OCI-LY3 (cell line): ENCODE results near the gene MUL1.

Experiments
- H2AFZ ChIP-seq: fragments of 200-600, 300-600 bp; shearing (Covaris generic); 2 replicates; pipeline ENCODE4 v1.6.0; 2014; ENCODE audit warnings: antibody characterized with exemption, low read depth, low read length
- H3K27ac ChIP-seq: fragments of 200-600, 300-600 bp; sonication (generic); 2 replicates; pipeline ENCODE4 v1.5.1; 2014; ENCODE audit warnings: mild to moderate bottlenecking, low read length, moderate library complexity, mixed read lengths
- H3K27me3 ChIP-seq: fragments of 200-600, 300-600 bp; sonication (generic); 2 replicates; pipeline ENCODE4 v1.6.1; 2014; ENCODE audit warnings: low read depth, low read length, mixed read lengths
- H3K36me3 ChIP-seq: fragments of 200-600, 300-600 bp; sonication (generic); replicated peaks from 2 replicates; pipeline ENCODE3; 2014; ENCODE audit warnings: low read depth, low read length, mixed read lengths
- H3K4me1 ChIP-seq: fragments of 300-600, 200-600 bp; sonication (generic); 2 replicates; pipeline ENCODE4 v1.6.1; 2014; ENCODE audit warnings: low read length, mixed read lengths
- H3K4me2 ChIP-seq: fragments of 200-600, 300-600 bp; sonication (generic); 2 replicates; pipeline ENCODE4 v1.6.1; 2014; ENCODE audit warnings: low read length, mixed read lengths
- H3K4me3 ChIP-seq: fragments of 300-600, 200-600 bp; sonication (generic); 2 replicates; pipeline ENCODE4 v1.5.1; 2014; ENCODE audit warnings: antibody characterized with exemption, mild to moderate bottlenecking, low read length, moderate library complexity
- H3K79me2 ChIP-seq: fragments of 300-600, 200-600 bp; shearing (Covaris generic); 2 replicates; pipeline ENCODE4 v1.6.1; 2014; ENCODE audit warnings: mild to moderate bottlenecking, low read length, mixed read lengths
- H3K9ac ChIP-seq: fragments of 300-600, 200-600 bp; shearing (Covaris generic); 2 replicates; pipeline ENCODE4 v1.6.0; 2014; ENCODE audit warnings: mild to moderate bottlenecking, low read length, moderate library complexity
- H3K9me3 ChIP-seq: fragments of 200-600, 300-600 bp; shearing (Covaris generic); 2 replicates; pipeline ENCODE4 v1.6.1; 2014; ENCODE audit warnings: low read length, mixed read lengths; ENCODE audit not compliant: insufficient read depth
- H4K20me1 ChIP-seq: fragments of 200-600, 300-600 bp; sonication (generic); 2 replicates; pipeline ENCODE4 v1.6.1; 2016; ENCODE audit warnings: low read length, mixed read lengths; ENCODE audit not compliant: insufficient read depth
- CTCF ChIP-seq: fragments of 200-600, 300-600 bp; sonication (generic); IDR thresholded peaks from 2 replicates; pipeline ENCODE4 v1.5.1; 2014; ENCODE audit warnings: antibody characterized with exemption, low read length, low read depth
- EZH2phosphoT487 ChIP-seq: fragments of 200-600 bp; shearing (Covaris generic); IDR thresholded peaks from 2 replicates; pipeline ENCODE4 v1.6.1; 2018; ENCODE audit warnings: antibody characterized with exemption, mixed run types, low read depth

Gene MUL1

DNA sequence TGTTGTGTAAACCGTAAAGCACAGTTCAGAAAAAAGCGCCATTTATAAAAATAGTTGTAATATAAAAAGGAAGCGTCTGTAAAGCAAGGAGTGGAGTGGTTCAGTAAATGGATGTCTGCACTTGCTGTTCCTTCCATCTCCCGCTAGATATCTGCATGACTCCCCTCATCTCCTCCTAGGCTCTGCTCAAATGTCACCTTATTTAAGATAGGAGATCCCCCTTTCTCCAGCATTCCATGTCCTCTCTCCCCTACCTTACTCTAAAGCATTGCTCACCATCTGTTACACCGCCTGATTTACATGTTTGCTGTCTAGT is 745 bp downstream of the MUL1 start:
- H3K36me3 ChIP-seq: no peaks in the 10 kb centered on the region
- no peak overlapping the region for H3K27ac ChIP-seq
- H3K9ac ChIP-seq: peak overlapping the region; percentile 75
- no peaks in the 10 kb centered on the region for H4K20me1 ChIP-seq
- H3K4me3 ChIP-seq: peak overlapping the region; percentile 94
- peak overlapping the region; percentile 95 for H3K4me2 ChIP-seq
- peaks cover 14% of the 10 kb centered on the region for H3K4me1 ChIP-seq
- peaks cover 24% of the 10 kb centered on the region for H3K79me2 ChIP-seq
- no peak overlapping the region for H2AFZ ChIP-seq
- TF ChIP-seq CTCF (no peak), EZH2phosphoT487 (no peak)
- no peaks in the 10 kb centered on the region for H3K9me3 ChIP-seq
- H3K27me3 ChIP-seq: no peaks in the 10 kb centered on the region

DNA sequence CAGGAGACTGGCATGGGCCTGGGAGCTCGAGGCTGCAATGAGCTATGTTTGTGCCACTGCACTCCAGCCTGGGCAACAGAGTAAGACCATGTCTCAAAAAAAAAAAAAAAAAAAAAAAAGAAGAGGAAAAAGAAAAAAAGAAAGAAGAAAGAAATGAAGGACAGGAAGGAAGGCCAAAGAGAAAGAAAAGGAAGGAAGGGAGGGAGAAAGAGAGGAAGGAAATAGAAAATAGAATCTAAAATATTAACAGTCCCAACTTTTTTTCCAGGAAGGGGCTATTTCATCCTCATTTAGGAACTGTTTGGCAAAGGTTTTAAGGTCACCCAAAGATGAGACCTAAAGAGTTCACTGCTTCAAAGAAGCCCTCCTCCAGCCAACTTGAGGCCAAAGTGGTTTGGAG is 2.5 kb downstream of the MUL1 start:
- H3K4me2 ChIP-seq: no peak overlapping the region

DNA sequence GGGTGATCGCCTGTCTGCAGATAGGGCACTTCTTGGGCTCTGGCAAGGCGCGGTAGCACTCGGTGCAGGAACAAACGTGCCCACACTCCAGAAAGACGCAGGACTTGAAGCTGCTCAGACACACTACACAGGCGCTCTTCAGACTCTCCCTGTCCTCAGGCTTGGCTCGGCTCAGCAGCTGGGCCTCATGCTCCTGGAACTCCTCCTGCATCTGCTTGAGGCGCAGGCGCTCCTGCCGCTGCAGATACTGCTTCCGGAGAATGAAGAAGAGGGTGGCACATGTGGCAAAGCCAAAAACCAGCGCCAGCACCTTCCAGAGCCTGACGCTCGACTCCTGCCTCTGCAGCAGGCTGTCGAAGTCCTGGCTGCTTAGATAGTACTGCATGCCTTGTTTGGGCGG is 7.2 kb downstream of the MUL1 start:
- TF ChIP-seq CTCF (no peak), EZH2phosphoT487 (no peak)
- H3K36me3 ChIP-seq: peaks cover 5% of the 10 kb centered on the region

More for the DNA sequence above, 2.5 kb downstream of the MUL1 start:
- no peak overlapping the region for H2AFZ ChIP-seq
- no peak overlapping the region for H3K9ac ChIP-seq
- no peak overlapping the region for H3K27ac ChIP-seq
- TF ChIP-seq EZH2phosphoT487: no peak
- no peak for TF ChIP-seq CTCF
- H3K4me1 ChIP-seq: peaks cover 3% of the 10 kb centered on the region; the same call in 1 of the 2 replicates
- peaks cover 24% of the 10 kb centered on the region for H3K79me2 ChIP-seq
- no peaks in the 10 kb centered on the region for H4K20me1 ChIP-seq
- H3K27me3 ChIP-seq: no peaks in the 10 kb centered on the region
- H3K36me3 ChIP-seq: no peaks in the 10 kb centered on the region
- H3K4me3 ChIP-seq: no peak overlapping the region
- no peaks in the 10 kb centered on the region for H3K9me3 ChIP-seq

DNA sequence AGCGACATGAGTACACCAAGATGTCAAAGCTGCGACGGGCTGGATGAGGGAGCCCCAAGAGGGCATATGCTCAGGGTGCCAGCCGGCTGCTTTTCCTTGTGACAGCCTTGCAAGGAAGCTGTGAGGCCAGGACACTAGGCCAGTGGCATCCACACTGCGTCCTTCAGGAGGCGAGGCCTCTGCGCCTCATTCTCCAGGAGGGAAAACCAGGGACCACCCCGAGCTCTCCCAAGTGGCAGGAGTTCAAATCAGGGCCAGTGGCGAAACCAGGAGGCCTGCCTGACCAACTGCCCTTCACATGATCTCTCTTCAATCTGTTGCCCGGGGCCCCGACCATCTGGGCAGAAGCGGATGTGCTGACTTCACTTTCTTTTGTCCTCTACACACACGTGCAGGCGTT is 8.2 kb downstream of the MUL1 start:
- Histone ChIP-seq H4K20me1 (no peaks in the 10 kb centered on the region), H3K36me3 (peaks cover 5% of the 10 kb centered on the region)
- no peak for TF ChIP-seq EZH2phosphoT487
- no peak for TF ChIP-seq CTCF

More for the DNA sequence above, 7.2 kb downstream of the MUL1 start:
- H3K9ac ChIP-seq: no peak overlapping the region
- H3K9me3 ChIP-seq: no peaks in the 10 kb centered on the region
- H3K27me3 ChIP-seq: no peaks in the 10 kb centered on the region
- no peak overlapping the region for H3K4me3 ChIP-seq
- no peak overlapping the region for H3K4me2 ChIP-seq
- peaks cover 3% of the 10 kb centered on the region; the same call in 1 of the 2 replicates for H3K4me1 ChIP-seq
- no peaks in the 10 kb centered on the region for H4K20me1 ChIP-seq
- H3K79me2 ChIP-seq: peaks cover 6% of the 10 kb centered on the region
- H3K27ac ChIP-seq: no peak overlapping the region
- H2AFZ ChIP-seq: no peak overlapping the region

More for the DNA sequence above, 8.2 kb downstream of the MUL1 start:
- Histone ChIP-seq H3K4me1 (peaks cover 3% of the 10 kb centered on the region; the same call in 1 of the 2 replicates), H3K9ac (no peak overlapping the region), H3K27ac (no peak overlapping the region), H2AFZ (no peak overlapping the region), H3K79me2 (peaks cover under 1% of the 10 kb centered on the region), H3K27me3 (no peaks in the 10 kb centered on the region), H3K9me3 (no peaks in the 10 kb centered on the region), H3K4me3 (no peak overlapping the region), H3K4me2 (no peak overlapping the region)
